H9 (cell line): Measurements from ENCODE around the gene PRR3. TPM values are rescaled to one million over a fixed set of nuclear protein-coding genes. Genes with fewer than 3 reads are reported as not detected.

Experiments
- DNase-seq: peaks from one replicate; pipeline ENCODE4 v3.0.0-alpha.2; 2017
- H2AFZ ChIP-seq: one replicate; pipeline ENCODE4 v1.6.1; 2013; ENCODE audit warnings: mild to moderate bottlenecking, low read length, control low read depth, moderate library complexity
- H2AK5ac ChIP-seq: 2 replicates; pipeline ENCODE4 v1.6.1; 2013; ENCODE audit warnings: low read length, control low read depth, mixed read lengths; ENCODE audit not compliant: insufficient read length
- H2BK120ac ChIP-seq: one replicate; pipeline ENCODE4 v1.6.1; 2013; ENCODE audit warnings: low read depth, mild to moderate bottlenecking, low read length, control low read depth, inconsistent platforms; ENCODE audit not compliant: poor library complexity, severe bottlenecking
- H2BK12ac ChIP-seq: 2 replicates; pipeline ENCODE4 v1.6.1; 2013; ENCODE audit warnings: low read length, control low read depth, mixed read lengths, low read depth; ENCODE audit not compliant: insufficient read length
- H2BK15ac ChIP-seq: 2 replicates; pipeline ENCODE4 v1.6.1; 2013; ENCODE audit warnings: low read depth, low read length, control low read depth
- H2BK20ac ChIP-seq: one replicate; pipeline ENCODE4 v1.6.1; 2013; ENCODE audit warnings: low read depth, mild to moderate bottlenecking, low read length, control low read depth, inconsistent platforms; ENCODE audit not compliant: poor library complexity, severe bottlenecking
- H2BK5ac ChIP-seq: 2 replicates; pipeline ENCODE4 v1.6.1; 2013; ENCODE audit warnings: low read length, control low read depth, mixed read lengths; ENCODE audit not compliant: insufficient read length
- H3K14ac ChIP-seq: 2 replicates; pipeline ENCODE4 v1.6.1; 2013; ENCODE audit warnings: low read length, control low read depth; ENCODE audit not compliant: insufficient read depth
- H3K18ac ChIP-seq: 2 replicates; pipeline ENCODE4 v1.6.1; 2013; ENCODE audit warnings: low read depth, mild to moderate bottlenecking, mixed read lengths, low read length, control low read depth; ENCODE audit not compliant: insufficient read length
- H3K23ac ChIP-seq: 2 replicates; pipeline ENCODE4 v1.6.1; 2013; ENCODE audit warnings: low read length, control low read depth, mixed read lengths, low read depth; ENCODE audit not compliant: insufficient read length
- H3K23me2 ChIP-seq: 2 replicates; pipeline ENCODE4 v1.6.1; 2013; ENCODE audit warnings: low read depth, mild to moderate bottlenecking, mixed read lengths, low read length, control low read depth; ENCODE audit not compliant: insufficient read length, poor library complexity, severe bottlenecking
- H3K27ac ChIP-seq: 2 replicates; pipeline ENCODE4 v1.5.1; 2013; ENCODE audit warnings: low read length, control low read depth, mixed read lengths, low read depth; ENCODE audit not compliant: insufficient read length
- H3K27me3 ChIP-seq: 2 replicates; pipeline ENCODE4 v1.6.1; 2013; ENCODE audit warnings: low read length, control low read depth, inconsistent platforms; ENCODE audit not compliant: insufficient read depth
- H3K4ac ChIP-seq: 2 replicates; pipeline ENCODE4 v1.6.1; 2013; ENCODE audit warnings: low read depth, mild to moderate bottlenecking, control low read depth, inconsistent platforms, low read length, moderate library complexity
- H3K4me1 ChIP-seq: 2 replicates; pipeline ENCODE4 v1.6.1; 2013; ENCODE audit warnings: low read length, control low read depth, inconsistent platforms; ENCODE audit not compliant: insufficient read depth
- H3K4me2 ChIP-seq: 2 replicates; pipeline ENCODE4 v1.6.1; 2013; ENCODE audit warnings: low read length, control low read depth, mixed read lengths; ENCODE audit not compliant: insufficient read length, insufficient read depth
- H3K56ac ChIP-seq: 2 replicates; pipeline ENCODE4 v1.6.1; 2013; ENCODE audit warnings: low read depth, mild to moderate bottlenecking, mixed read lengths, low read length, control low read depth; ENCODE audit not compliant: insufficient read length
- H3K79me1 ChIP-seq: 2 replicates; pipeline ENCODE4 v1.6.1; 2013; ENCODE audit warnings: low read depth, mild to moderate bottlenecking, moderate library complexity, low read length, control low read depth, inconsistent platforms; ENCODE audit not compliant: insufficient read depth, poor library complexity, severe bottlenecking
- H3K79me2 ChIP-seq: 2 replicates; pipeline ENCODE4 v1.6.1; 2013; ENCODE audit warnings: low read length, control low read depth, inconsistent platforms; ENCODE audit not compliant: insufficient read depth
- H3K9ac ChIP-seq: 2 replicates; pipeline ENCODE4 v1.6.1; 2013; ENCODE audit warnings: low read length, control low read depth, mixed read lengths; ENCODE audit not compliant: insufficient read length; ENCODE audit errors: extremely low read depth
- H3K9me3 ChIP-seq: one replicate; pipeline ENCODE4 v1.6.1; 2013; ENCODE audit warnings: low read depth, low read length, inconsistent platforms; ENCODE audit not compliant: control insufficient read depth
- H3T11ph ChIP-seq: one replicate; pipeline ENCODE4 v1.6.1; 2013; ENCODE audit warnings: mild to moderate bottlenecking, low read length, control low read depth, inconsistent platforms
- H4K20me1 ChIP-seq: one replicate; pipeline ENCODE4 v1.6.1; 2013; ENCODE audit not compliant: control insufficient read depth, insufficient read length, insufficient read depth
- H4K5ac ChIP-seq: 2 replicates; pipeline ENCODE4 v1.6.1; 2013; ENCODE audit warnings: low read depth, mild to moderate bottlenecking, mixed read lengths, low read length, control low read depth; ENCODE audit not compliant: insufficient read length
- H4K8ac ChIP-seq: replicated peaks from 2 replicates; pipeline ENCODE4 v1.6.1; 2013; ENCODE audit warnings: low read length, control low read depth, mixed read lengths, low read depth; ENCODE audit not compliant: insufficient read length
- H4K91ac ChIP-seq: 2 replicates; pipeline ENCODE4 v1.6.1; 2013; ENCODE audit warnings: low read depth, mild to moderate bottlenecking, moderate library complexity, mixed read lengths, low read length, control low read depth; ENCODE audit not compliant: insufficient read length
- H3K27ac Mint-ChIP-seq, 3 experiments: 2 replicates in 2 of 3; 3 replicates in 1 of 3; pipeline ENCODE4 v1.8.0; 2020 to 2021; ENCODE audit warnings: mixed read lengths in 3 of 3, mild to moderate bottlenecking in 1 of 3, moderate library complexity in 1 of 3
- H3K27me3 Mint-ChIP-seq: 2 replicates; pipeline ENCODE4 v1.8.0; 2021; ENCODE audit warnings: low read depth, mild to moderate bottlenecking, moderate library complexity, mixed read lengths
- H3K36me3 Mint-ChIP-seq, 3 experiments: 2 replicates in 2 of 3; 3 replicates in 1 of 3; pipeline ENCODE4 v1.8.0; 2020 to 2021; ENCODE audit warnings: low read depth in 3 of 3, mixed read lengths in 3 of 3; ENCODE audit not compliant: insufficient read depth in 1 of 3
- H3K4me1 Mint-ChIP-seq, 2 experiments: 2 replicates each; pipeline ENCODE4 v1.8.0; 2020; ENCODE audit warnings: mixed read lengths in 2 of 2
- H3K4me3 Mint-ChIP-seq, 2 experiments: 2 replicates in 1 of 2; 3 replicates in 1 of 2; pipeline ENCODE4 v1.8.0; 2020 to 2021; ENCODE audit warnings: mild to moderate bottlenecking in 2 of 2, mixed read lengths in 2 of 2, moderate library complexity in 1 of 2
- H3K9me3 Mint-ChIP-seq, 2 experiments: 2 replicates in 1 of 2; 3 replicates in 1 of 2; pipeline ENCODE4 v1.8.0; 2020; ENCODE audit warnings: mild to moderate bottlenecking in 2 of 2, mixed read lengths in 2 of 2, moderate library complexity in 1 of 2
- CTCF ChIP-seq: fragments of 200-600 bp; sonication (generic); conservative IDR thresholded peaks from 3 replicates; pipeline ENCODE4 v1.8.0; 2021; ENCODE audit warnings: antibody characterized with exemption, mild to moderate bottlenecking
- WGBS: extraction: QIAGEN DNeasy Blood & Tissue Kit; methylation state at CpG from one replicate; pipeline ENCODE4 v1.1.7; 2013; ENCODE audit warnings: missing lambda C conversion rate, low lambda C conversion rate, mixed read lengths; ENCODE audit not compliant: insufficient read length; ENCODE audit errors: extremely low coverage; 5-methylcytosine and 5-hydroxymethylcytosine counted together
- long read RNA-seq: library from polyadenylated mRNA; unstranded; transcript quantifications from one replicate; pipeline ENCODE4 v2.0.0, GENCODE V29; 2020
- total RNA-seq: library from RNA; stranded (reverse); gene quantifications from 2 replicates; pipeline ENCODE4 v1.2.1, GENCODE V29; 2021

Gene PRR3
- 15.8 and 17.0 TPM in 2 replicates for total RNA-seq
- long read RNA-seq, transcript PRR3-201 (3 exons, 1,797 nt): major isoform, 6 of 23 reads
- long read RNA-seq, partial matches to known transcripts: 1 of 23 reads
- long read RNA-seq, other reads (novel, unspliced or antisense): 10 of 23 reads

- peaks cover 14% of the 10 kb centered on the region for H3K23me2 ChIP-seq
- Mint-ChIP-seq H3K9me3 (no peaks in the 10 kb centered on the region; a peak in 1 of 5 replicates), H3K27me3 (no peaks in the 10 kb centered on the region), H3K4me3 (peak within 1 kb of the TSS; percentile 94 to 95), H3K27ac (peak within 1 kb of the TSS; percentile 100), H3K36me3 (peaks cover 28 to 67% (median 50%) of the 10 kb centered on the region in 3 experiments), H3K4me1 (peaks cover 15 to 17% of the 10 kb centered on the region in 2 experiments)
- H2AFZ ChIP-seq: no peak within 1 kb of the TSS
- peak within 1 kb of the TSS; percentile 81 for H3K9ac ChIP-seq
- no peak within 1 kb of the TSS; the same call in 1 of the 2 replicates for H3K4ac ChIP-seq
- H3K27ac ChIP-seq: peak within 1 kb of the TSS; percentile 56
- WGBS: no CpG with 5 or more reads among the region's 42 CpGs
- H2BK12ac ChIP-seq: no peak within 1 kb of the TSS
- peaks cover 2% of the 10 kb centered on the region for H3K79me1 ChIP-seq
- H3K9me3 ChIP-seq: no peaks in the 10 kb centered on the region
- H2BK120ac ChIP-seq: no peak within 1 kb of the TSS
- H3K4me2 ChIP-seq: peak within 1 kb of the TSS; percentile 82
- H3K14ac ChIP-seq: peak within 1 kb of the TSS; percentile 92
- peak within 1 kb of the TSS; percentile 15 for H2BK5ac ChIP-seq
- H3T11ph ChIP-seq: peak within 1 kb of the TSS; percentile 22
- no peak within 1 kb of the TSS for H3K23ac ChIP-seq
- H3K27me3 ChIP-seq: no peaks in the 10 kb centered on the region
- peak within 1 kb of the TSS; percentile 98 for H3K18ac ChIP-seq
- H2BK15ac ChIP-seq: no peak within 1 kb of the TSS
- H4K5ac ChIP-seq: peak within 1 kb of the TSS; percentile 50
- H4K91ac ChIP-seq: no peak within 1 kb of the TSS
- TF ChIP-seq CTCF: no peak
- peak; percentile 94 for DNase-seq
- no peak within 1 kb of the TSS for H2AK5ac ChIP-seq
- no peak within 1 kb of the TSS for H2BK20ac ChIP-seq
- H4K8ac ChIP-seq: peak within 1 kb of the TSS; percentile 32
- no peaks in the 10 kb centered on the region for H4K20me1 ChIP-seq
- peaks cover 5% of the 10 kb centered on the region; the same call in 1 of the 2 replicates for H3K79me2 ChIP-seq
- H3K56ac ChIP-seq: no peak within 1 kb of the TSS
- no peaks in the 10 kb centered on the region for H3K4me1 ChIP-seq
Measured at GRCh38 chr6:30556906-30557682, at the start of gene PRR3. Gene PRR3, plus strand, starts transcription at chr6:30557295. Its CDS starts 50 bp downstream, at chr6:30557345.
